Fibroblast of the aortic adventitia (primary cell): Measurements from ENCODE around the gene CD1B. TPM values are rescaled to one million over a fixed set of nuclear protein-coding genes. Genes with fewer than 3 reads are reported as not detected.
"Not testable (repeated sequence)": the region's sequence is repeated elsewhere in the genome, so short reads cannot be mapped to it uniquely, and the experiment has no call there.

Source experiments
- DNase-seq: peaks from one replicate; pipeline ENCODE4 v3.0.0-alpha.2; 2010; ENCODE audit warnings: low read depth
- H3K4me3 ChIP-seq: 2 replicates; pipeline ENCODE4 v1.5.1; 2011; ENCODE audit warnings: low read depth, mild to moderate bottlenecking, control low read depth, low read length, moderate library complexity
- total RNA-seq: library from RNA; depleted of rRNA; stranded (reverse); fragments of >200 nt; gene quantifications from 2 replicates; pipeline ENCODE4 v1.2.3, GENCODE V29; 2012; ENCODE audit warnings: low replicate concordance
- TF ChIP-seq, protein P1 (sequence below): IDR thresholded peaks from 2 replicates; pipeline ENCODE4 v1.5.1; 2011; ENCODE audit warnings: mild to moderate bottlenecking, low read length, control low read depth, inconsistent platforms; ENCODE audit not compliant: insufficient read depth

CD1B gene
- total RNA-seq, result not detected in 2 replicates

DNA sequence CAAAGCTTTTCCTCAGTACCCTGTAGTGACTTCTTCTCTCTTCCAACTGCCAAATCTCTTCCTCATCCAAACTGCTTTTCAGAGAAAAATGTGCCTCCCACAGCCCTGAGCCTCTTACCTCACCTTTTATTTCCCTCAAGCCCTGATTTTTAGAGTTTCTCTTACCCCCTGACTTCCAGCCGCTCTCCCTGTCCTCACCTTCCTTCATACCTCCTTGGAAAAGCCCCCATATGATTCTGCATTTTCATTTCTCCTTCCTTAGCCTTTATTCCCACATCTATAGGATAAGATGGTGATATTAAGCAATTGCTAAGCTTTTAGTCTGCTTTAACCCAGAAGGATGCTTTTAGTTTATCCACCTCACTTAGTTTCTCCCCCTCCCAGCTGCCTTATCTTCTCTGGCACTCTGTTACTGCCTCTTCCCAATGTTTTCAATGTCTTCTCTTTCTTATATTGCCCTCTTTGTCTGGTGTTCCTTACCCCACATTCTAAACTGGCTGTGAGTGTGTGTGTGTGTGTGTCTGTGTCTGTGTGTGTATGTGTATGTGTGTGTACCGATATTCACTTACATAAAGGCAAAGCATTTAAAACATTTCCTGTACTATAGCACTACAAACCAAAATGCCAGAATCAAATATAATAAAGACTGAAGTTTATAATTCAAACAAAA lies at the start of gene CD1B:
CD1B (minus strand) TSS at position 51 of the 670 bp plus-strand sequence. CDS start 108 bp downstream, outside the sequence.
- no peak for DNase-seq
- no peak within 1 kb of the TSS for H3K4me3 ChIP-seq
- TF ChIP-seq, protein P1, sequence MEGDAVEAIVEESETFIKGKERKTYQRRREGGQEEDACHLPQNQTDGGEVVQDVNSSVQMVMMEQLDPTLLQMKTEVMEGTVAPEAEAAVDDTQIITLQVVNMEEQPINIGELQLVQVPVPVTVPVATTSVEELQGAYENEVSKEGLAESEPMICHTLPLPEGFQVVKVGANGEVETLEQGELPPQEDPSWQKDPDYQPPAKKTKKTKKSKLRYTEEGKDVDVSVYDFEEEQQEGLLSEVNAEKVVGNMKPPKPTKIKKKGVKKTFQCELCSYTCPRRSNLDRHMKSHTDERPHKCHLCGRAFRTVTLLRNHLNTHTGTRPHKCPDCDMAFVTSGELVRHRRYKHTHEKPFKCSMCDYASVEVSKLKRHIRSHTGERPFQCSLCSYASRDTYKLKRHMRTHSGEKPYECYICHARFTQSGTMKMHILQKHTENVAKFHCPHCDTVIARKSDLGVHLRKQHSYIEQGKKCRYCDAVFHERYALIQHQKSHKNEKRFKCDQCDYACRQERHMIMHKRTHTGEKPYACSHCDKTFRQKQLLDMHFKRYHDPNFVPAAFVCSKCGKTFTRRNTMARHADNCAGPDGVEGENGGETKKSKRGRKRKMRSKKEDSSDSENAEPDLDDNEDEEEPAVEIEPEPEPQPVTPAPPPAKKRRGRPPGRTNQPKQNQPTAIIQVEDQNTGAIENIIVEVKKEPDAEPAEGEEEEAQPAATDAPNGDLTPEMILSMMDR, result no peak

DNA sequence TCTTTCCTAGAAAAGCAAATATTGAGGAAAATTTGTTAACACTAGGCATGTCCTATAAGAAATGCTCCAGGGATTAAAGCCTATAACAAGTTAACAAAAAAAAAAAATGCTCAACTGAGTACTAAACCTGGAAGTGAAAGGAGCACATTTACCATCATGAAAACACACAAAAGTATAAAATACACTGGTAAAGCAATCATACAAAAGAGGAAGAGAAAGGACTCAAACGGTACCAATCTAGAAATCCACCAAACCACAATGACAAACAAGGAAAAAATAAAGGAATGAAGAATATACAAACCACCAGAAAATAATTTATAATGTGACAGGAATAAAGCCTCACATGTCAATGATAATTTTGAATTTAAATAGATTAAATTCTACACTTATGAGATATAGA lies 43.5 kb upstream of the CD1B start:
- H3K4me3 ChIP-seq, result no peak overlapping the region
- DNase-seq, result no peak
- TF ChIP-seq, protein P1, result no peak

DNA sequence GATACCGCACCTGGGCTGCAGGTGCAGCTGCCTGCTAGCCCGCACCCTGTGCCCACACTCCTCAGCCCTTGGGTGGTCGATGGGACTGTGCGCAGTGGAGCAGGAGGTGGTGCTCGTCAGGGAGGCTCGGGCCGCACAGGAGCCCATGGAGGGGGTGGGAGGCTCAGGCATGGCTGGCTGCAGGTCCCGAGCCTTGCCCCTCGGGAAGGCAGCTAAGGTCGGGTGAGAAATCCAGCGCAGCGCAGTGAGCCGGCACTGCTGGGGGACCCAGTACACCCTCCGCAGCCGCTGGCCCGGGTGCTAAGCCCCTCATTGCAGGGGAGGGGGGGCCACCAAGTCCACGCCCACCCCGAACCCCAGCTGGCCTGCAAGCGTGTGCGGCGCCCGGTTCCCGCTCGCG lies 42.8 kb upstream of the CD1B start:
- not testable (repeated sequence) for DNase-seq, H3K4me3 ChIP-seq

DNA sequence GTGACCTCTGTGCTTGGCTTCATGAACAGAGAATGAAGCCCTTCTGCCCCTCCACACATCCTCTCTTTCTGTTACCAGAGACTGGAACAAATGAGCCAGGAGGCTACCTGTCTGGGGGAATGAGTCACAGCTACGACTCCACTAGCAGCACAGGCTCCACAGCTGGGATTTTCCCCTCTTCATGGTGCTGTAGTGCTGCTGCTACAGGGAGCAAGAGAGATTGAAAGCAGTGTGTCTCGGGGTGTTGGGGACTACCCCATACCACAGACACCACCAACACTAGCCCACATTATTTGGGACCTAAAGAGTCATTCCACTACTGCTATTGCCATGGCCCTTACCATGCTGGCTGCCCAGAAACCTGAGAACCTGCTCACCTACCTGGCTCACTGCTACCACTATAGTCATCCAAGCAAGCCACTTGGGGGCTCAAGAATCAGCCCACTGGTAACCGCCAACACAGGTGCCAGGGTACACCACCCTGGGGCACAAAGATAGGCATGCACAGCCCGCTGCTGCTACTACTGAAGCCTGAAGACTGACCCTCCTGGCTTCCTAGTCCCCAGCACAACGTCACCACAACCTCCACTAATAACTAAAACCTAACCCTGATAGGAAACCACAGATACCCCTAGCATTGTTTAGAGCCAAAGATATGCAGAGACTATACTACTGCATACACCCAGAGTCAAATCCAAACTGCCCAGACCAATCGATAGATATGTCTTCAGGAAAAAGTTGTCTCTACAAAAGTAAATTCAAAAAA lies 40.0 kb upstream of the CD1B start:
- no peak for DNase-seq
- TF ChIP-seq, protein P1, result no peak
- no peak overlapping the region for H3K4me3 ChIP-seq

DNA sequence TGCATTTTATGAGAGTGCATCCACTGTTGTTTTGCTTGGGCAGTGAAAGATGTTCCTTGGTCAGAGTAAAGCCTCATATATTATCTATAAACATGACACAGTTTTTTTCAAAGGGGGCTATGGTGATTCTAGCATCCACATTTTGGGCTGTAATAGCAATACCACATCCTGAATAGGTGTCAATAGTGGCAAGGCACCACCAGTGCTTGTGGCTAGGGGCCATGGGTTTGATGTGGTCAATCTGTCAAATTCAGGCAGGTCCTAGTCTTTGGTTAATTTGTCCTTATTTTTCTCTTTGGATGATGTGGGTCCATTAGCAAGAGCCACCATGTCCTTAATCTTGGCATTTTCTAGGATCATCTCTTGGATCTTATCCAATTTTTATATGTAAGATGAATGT lies 35.5 kb upstream of the CD1B start:
- no peak for DNase-seq
- H3K4me3 ChIP-seq, result no peak overlapping the region
- TF ChIP-seq, protein P1, result no peak

DNA sequence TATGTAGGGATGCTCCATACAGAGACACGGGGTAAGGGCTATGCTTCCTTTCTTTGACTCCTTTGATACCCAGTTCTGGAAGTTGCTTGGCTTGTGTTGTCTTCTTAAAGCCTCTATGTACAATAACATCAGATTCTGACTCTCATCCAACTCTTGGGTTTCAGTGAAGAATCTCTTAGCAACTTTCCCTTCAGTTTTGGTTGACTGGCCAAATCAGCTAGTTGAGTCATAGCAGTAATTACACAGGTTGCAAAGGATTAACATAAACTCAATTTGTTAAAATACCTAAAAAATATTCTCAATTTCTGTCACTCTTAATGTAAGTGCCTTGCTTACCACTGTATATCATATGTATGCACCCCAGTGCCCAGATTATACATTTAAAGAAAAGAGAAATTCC lies 31.6 kb upstream of the CD1B start:
- TF ChIP-seq, protein P1, result no peak
- H3K4me3 ChIP-seq, result no peak overlapping the region
- no peak for DNase-seq

DNA sequence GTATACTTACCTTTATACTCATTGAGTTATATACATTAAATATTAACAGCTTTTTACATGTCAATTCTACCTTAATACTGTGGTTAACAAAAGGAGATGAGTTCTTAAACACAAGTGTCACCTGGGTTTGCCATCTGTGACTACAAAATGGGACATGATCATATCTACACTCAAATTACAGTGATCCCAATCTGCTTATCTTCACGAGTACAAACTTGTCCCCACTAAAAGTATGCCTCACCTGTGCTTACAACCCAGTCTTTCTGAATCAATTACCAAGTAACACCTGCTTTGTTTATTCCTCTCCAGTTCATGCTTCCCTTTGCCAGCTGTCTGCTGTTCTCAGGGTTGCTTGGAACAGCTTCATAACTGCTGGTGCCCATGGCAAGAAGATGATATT lies 31.2 kb upstream of the CD1B start:
- no peak overlapping the region for H3K4me3 ChIP-seq
- TF ChIP-seq, protein P1, result no peak
- DNase-seq, result no peak
